PC-9 (cell line): ENCODE data around the gene PLEKHA5. TPM values are rescaled to one million over a fixed set of nuclear protein-coding genes. Genes with fewer than 3 reads are reported as not detected.

Experiments used
- BruUV-seq: library from RNA; stranded (reverse); fragments of 400-500 nt; replicated peaks from 2 replicates; lab custom pipeline; 2021; lab: Mats Ljungman, UMichigan
- CTCF ChIA-PET: fragments of 300-600 bp; sonication (Branson Sonifier 250); formaldehyde crosslinking; loops from one replicate; lab custom pipeline; 2022; ENCODE audit warnings: antibody characterized with exemption; lab: Charles Lee
- POLR2A ChIA-PET: fragments of 300-600 bp; sonication (Branson Sonifier 250); formaldehyde crosslinking; loops from one replicate; lab custom pipeline; 2022; ENCODE audit warnings: antibody characterized with exemption; ENCODE audit not compliant: unreplicated experiment; lab: Charles Lee
- DNase-seq, 2 experiments: peaks; one replicate each; pipeline versions ENCODE4 v3.0.0 to v3.0.0-alpha.2; 2015 to 2022; ENCODE audit warnings: mixed read lengths in 1 of 2
- H2AFZ ChIP-seq: fragments of 200-600 bp; sonication (generic); 2 replicates; pipeline ENCODE4 v1.8.1; 2017; ENCODE audit warnings: antibody characterized with exemption
- H3F3A ChIP-seq: fragments of 200-600 bp; sonication (generic); 2 replicates; pipeline ENCODE4 v1.8.1; 2017; ENCODE audit warnings: antibody characterized with exemption, mild to moderate bottlenecking, low read depth; ENCODE audit not compliant: insufficient read depth
- H3K27ac ChIP-seq: fragments of 200-600 bp; sonication (generic); 2 replicates; pipeline ENCODE4 v1.6.1; 2016; ENCODE audit warnings: mixed run types
- H3K27me3 ChIP-seq: fragments of 200-600 bp; sonication (generic); 2 replicates; pipeline ENCODE4 v1.6.1; 2016; ENCODE audit warnings: low read depth, mixed run types; ENCODE audit not compliant: insufficient read depth
- H3K36me3 ChIP-seq: fragments of 200-600 bp; sonication (generic); 2 replicates; pipeline ENCODE4 v1.6.1; 2016; ENCODE audit warnings: low read depth, mixed run types
- H3K4me1 ChIP-seq: fragments of 200-600 bp; sonication (generic); replicated peaks from 2 replicates; pipeline ENCODE4 v1.6.1; 2016; ENCODE audit warnings: mixed run types; ENCODE audit not compliant: insufficient read depth
- H3K4me2 ChIP-seq: fragments of 200-600 bp; sonication (generic); 2 replicates; pipeline ENCODE4 v1.6.1; 2017; ENCODE audit warnings: mixed run types
- H3K4me3 ChIP-seq: fragments of 200-600 bp; sonication (generic); 2 replicates; pipeline ENCODE4 v1.6.1; 2016; ENCODE audit warnings: mixed run types
- H3K79me2 ChIP-seq: fragments of 200-600 bp; sonication (generic); 2 replicates; pipeline ENCODE4 v1.6.1; 2017; ENCODE audit warnings: low read depth, mixed run types
- H3K9me2 ChIP-seq: fragments of 200-600 bp; sonication (generic); 2 replicates; pipeline ENCODE4 v1.8.1; 2017; ENCODE audit warnings: mild to moderate bottlenecking; ENCODE audit not compliant: insufficient read depth
- H3K9me3 ChIP-seq: fragments of 200-600 bp; sonication (generic); 2 replicates; pipeline ENCODE4 v1.8.1; 2016; ENCODE audit warnings: low read depth; ENCODE audit not compliant: insufficient read depth
- H4K20me1 ChIP-seq: fragments of 200-600 bp; sonication (generic); 2 replicates; pipeline ENCODE4 v1.8.1; 2017; ENCODE audit not compliant: insufficient read depth
- CTCF ChIP-seq: fragments of 200-600 bp; sonication (generic); conservative IDR thresholded peaks from 2 replicates; pipeline ENCODE4 v1.6.1; 2017; ENCODE audit warnings: mixed run types, antibody characterized with exemption, mild to moderate bottlenecking, moderate library complexity
- EZH2 ChIP-seq: fragments of 200-600 bp; sonication (generic); IDR thresholded peaks from 2 replicates; pipeline ENCODE4 v1.8.0; 2017; ENCODE audit warnings: antibody characterized with exemption, low read depth
- intact Hi-C: fragments of 100-400 bp; cut with micrococcal nuclease; formaldehyde crosslinking; loops from one replicate; pipeline ENCODE4 v1.10.0; 2022; ENCODE audit not compliant: unreplicated experiment
- total RNA-seq: library from RNA; stranded (reverse); gene quantifications from 2 replicates; pipeline ENCODE4 v1.2.3, GENCODE V29; 2021

PLEKHA5 gene
- total RNA-seq, 1 experiment from 2014 or later: 54.1 TPM

GRCh38 chr12:19244312-19244711, 114.8 kb downstream of the PLEKHA5 start:
- Histone ChIP-seq H3K4me3 (no peak overlapping the region), H3K27ac (no peak overlapping the region), H2AFZ (no peak overlapping the region), H3K9me3 (no peaks in the 10 kb centered on the region), H3K79me2 (no peaks in the 10 kb centered on the region), H3F3A (no peaks in the 10 kb centered on the region), H3K36me3 (no peaks in the 10 kb centered on the region), H3K27me3 (no peaks in the 10 kb centered on the region), H3K4me1 (no peaks in the 10 kb centered on the region), H3K9me2 (no peaks in the 10 kb centered on the region), H3K4me2 (no peak overlapping the region), H4K20me1 (no peaks in the 10 kb centered on the region)
- intact Hi-C loops: no loop called here
- DNase-seq: no peak
- no TSS peak for BruUV-seq
- TF ChIP-seq CTCF: no peak
- no peak for TF ChIP-seq EZH2
- POLR2A ChIA-PET: interaction anchor here (0.6 kb wide), 1 partner anchor 837 kb away, joined by 3 read pairs; no protein-coding TSS in a partner anchor
- CTCF ChIA-PET: no interaction called here

GRCh38 chr12:19245106-19245505, 115.6 kb downstream of the PLEKHA5 start:
- H2AFZ ChIP-seq: no peak overlapping the region
- TF ChIP-seq EZH2 (no peak), CTCF (no peak)
- intact Hi-C loops: no loop called here
- H3K4me3 ChIP-seq: no peak overlapping the region
- H3K9me2 ChIP-seq: no peaks in the 10 kb centered on the region
- H4K20me1 ChIP-seq: no peaks in the 10 kb centered on the region
- H3K79me2 ChIP-seq: no peaks in the 10 kb centered on the region
- no peaks in the 10 kb centered on the region for H3K36me3 ChIP-seq
- no peak overlapping the region for H3K4me2 ChIP-seq
- H3F3A ChIP-seq: no peaks in the 10 kb centered on the region
- no peaks in the 10 kb centered on the region for H3K4me1 ChIP-seq
- no peaks in the 10 kb centered on the region for H3K9me3 ChIP-seq
- H3K27me3 ChIP-seq: no peaks in the 10 kb centered on the region
- BruUV-seq: no TSS peak
- DNase-seq: no peak
- CTCF ChIA-PET: no interaction called here
- H3K27ac ChIP-seq: no peak overlapping the region
- POLR2A ChIA-PET: interaction anchor here (0.7 kb wide), 1 partner anchor 1001 kb away, joined by 3 read pairs; no protein-coding TSS in a partner anchor

GRCh38 chr12:19245666-19246065, 116.1 kb downstream of the PLEKHA5 start:
- H3F3A ChIP-seq: no peaks in the 10 kb centered on the region
- no peaks in the 10 kb centered on the region for H3K27me3 ChIP-seq
- H3K9me2 ChIP-seq: no peaks in the 10 kb centered on the region
- intact Hi-C loops: no loop called here
- no peak overlapping the region for H3K27ac ChIP-seq
- no peak overlapping the region for H3K4me2 ChIP-seq
- ChIA-PET POLR2A (interaction anchor here (0.7 kb wide), 1 partner anchor 1001 kb away, joined by 3 read pairs; no protein-coding TSS in a partner anchor), CTCF (no interaction called here)
- TF ChIP-seq CTCF (no peak), EZH2 (no peak)
- H3K4me3 ChIP-seq: no peak overlapping the region
- H3K79me2 ChIP-seq: no peaks in the 10 kb centered on the region
- no peaks in the 10 kb centered on the region for H4K20me1 ChIP-seq
- no peak overlapping the region for H2AFZ ChIP-seq
- BruUV-seq: no TSS peak
- no peaks in the 10 kb centered on the region for H3K4me1 ChIP-seq
- no peaks in the 10 kb centered on the region for H3K9me3 ChIP-seq
- DNase-seq: no peak
- no peaks in the 10 kb centered on the region for H3K36me3 ChIP-seq
